ENCODE data around the gene CTNNA2. TPM values are rescaled to one million over a fixed set of nuclear protein-coding genes. Genes with fewer than 3 reads are reported as not detected.

The CTNNA2 gene
- total and polyA plus RNA-seq, 9 of the 15 experiments (the other 6 are each of a cell fraction or from before 2014, with no cell fraction given): 0.03 to 0.40 (median 0.15) TPM

DNA sequence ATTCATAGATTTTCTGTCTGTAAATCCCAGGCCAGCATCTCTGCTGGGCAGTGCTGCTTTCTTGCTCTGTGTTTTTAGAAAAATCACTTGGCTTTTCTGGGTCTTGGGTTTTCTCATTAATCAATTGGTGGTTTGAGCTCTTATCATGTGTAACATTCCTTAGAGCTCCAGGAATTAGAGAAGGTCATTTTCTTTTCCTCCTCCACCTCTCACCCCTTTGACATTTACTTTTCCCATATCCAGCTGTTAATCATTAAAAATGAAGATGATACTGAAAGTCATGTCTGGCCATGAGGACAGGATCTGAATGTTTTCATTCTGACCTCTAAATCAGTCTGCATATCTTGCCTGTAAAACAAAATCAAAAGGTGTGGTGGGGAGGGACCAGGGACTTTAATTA lies 680.7 kb downstream of the CTNNA2 start (continued):
- TF ChIP-seq, protein P1, sequence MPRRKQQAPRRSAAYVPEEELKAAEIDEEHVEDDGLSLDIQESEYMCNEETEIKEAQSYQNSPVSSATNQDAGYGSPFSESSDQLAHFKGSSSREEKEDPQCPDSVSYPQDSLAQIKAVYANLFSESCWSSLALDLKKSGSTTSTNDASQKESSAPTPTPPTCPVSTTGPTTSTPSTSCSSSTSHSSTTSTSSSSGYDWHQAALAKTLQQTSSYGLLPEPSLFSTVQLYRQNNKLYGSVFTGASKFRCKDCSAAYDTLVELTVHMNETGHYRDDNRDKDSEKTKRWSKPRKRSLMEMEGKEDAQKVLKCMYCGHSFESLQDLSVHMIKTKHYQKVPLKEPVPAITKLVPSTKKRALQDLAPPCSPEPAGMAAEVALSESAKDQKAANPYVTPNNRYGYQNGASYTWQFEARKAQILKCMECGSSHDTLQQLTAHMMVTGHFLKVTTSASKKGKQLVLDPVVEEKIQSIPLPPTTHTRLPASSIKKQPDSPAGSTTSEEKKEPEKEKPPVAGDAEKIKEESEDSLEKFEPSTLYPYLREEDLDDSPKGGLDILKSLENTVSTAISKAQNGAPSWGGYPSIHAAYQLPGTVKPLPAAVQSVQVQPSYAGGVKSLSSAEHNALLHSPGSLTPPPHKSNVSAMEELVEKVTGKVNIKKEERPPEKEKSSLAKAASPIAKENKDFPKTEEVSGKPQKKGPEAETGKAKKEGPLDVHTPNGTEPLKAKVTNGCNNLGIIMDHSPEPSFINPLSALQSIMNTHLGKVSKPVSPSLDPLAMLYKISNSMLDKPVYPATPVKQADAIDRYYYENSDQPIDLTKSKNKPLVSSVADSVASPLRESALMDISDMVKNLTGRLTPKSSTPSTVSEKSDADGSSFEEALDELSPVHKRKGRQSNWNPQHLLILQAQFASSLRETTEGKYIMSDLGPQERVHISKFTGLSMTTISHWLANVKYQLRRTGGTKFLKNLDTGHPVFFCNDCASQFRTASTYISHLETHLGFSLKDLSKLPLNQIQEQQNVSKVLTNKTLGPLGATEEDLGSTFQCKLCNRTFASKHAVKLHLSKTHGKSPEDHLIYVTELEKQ (CRISPR knock-in tag; IDR thresholded peaks at IDR 0.05): no peak
- TF ChIP-seq STAG1 (CRISPR knock-in tag; IDR thresholded peaks at IDR 0.05; ENCODE audit: borderline replicate concordance) (no peak), RBM39 (optimal IDR thresholded peaks at IDR 0.05; ENCODE audit: low read depth, low read length) (no peak), NFE2 (IDR thresholded peaks at IDR 0.05; ENCODE audit: low read depth) (no peak)

DNA sequence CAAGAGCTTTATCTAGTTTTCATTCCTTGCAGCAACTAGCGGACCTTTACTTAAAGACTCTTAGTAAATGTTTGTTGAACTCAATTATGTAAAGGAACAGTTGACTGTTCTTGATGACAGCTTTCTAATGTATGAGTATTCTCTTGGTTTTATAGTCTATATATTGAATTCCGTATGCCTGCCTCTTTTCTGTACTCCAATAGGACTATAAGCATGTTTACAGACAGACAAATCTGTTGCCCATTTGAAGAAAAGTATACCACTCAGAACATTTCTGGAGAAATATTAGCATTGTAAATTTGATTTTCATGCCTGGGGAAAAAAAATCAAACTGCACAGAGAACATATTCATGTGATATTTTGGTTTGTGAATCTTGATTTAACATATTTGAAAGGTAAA lies 682.2 kb downstream of the CTNNA2 start:
- Histone ChIP-seq H3K9me1 (ENCODE audit: control insufficient read depth, insufficient read depth, low read length) (no peaks in the 10 kb centered on the region), H3K9ac (ENCODE audit: insufficient read depth in 1 of 2, low read depth in 2 of 2, low read length in 2 of 2) (no peak overlapping the region), H3K27me3 (ENCODE audit: control insufficient read depth in 2 of 2, insufficient read depth in 2 of 2, low read length in 2 of 2) (no peaks in the 10 kb centered on the region), H3K27ac (ENCODE audit: extremely low read depth, low read depth, low read length) (no peak overlapping the region), H3K9me3 (replicated peaks; ENCODE audit: control insufficient read depth, insufficient read depth, low read depth, low read length) (no peaks in the 10 kb centered on the region), H3K4me1 (replicated peaks in 1 of 2; ENCODE audit: control insufficient read depth in 2 of 2, insufficient read depth in 2 of 2, low read length in 2 of 2) (no peaks in the 10 kb centered on the region), H3K79me2 (ENCODE audit: control insufficient read depth, insufficient read depth, low read length) (no peaks in the 10 kb centered on the region), H3K36me3 (ENCODE audit: control insufficient read depth, insufficient read depth, low read length) (no peaks in the 10 kb centered on the region), H3K4me3 (no peak overlapping the region), H4K20me1 (replicated peaks; ENCODE audit: control insufficient read depth, insufficient read depth, low read length) (no peaks in the 10 kb centered on the region), H3K4me2 (ENCODE audit: insufficient read depth, low read length) (no peak overlapping the region), H2AFZ (ENCODE audit: low read depth, low read length) (no peak overlapping the region)
- no peak for ATAC-seq
- POLR2A ChIA-PET: no interaction called here
- intact Hi-C loops (cut with micrococcal nuclease): no loop called here
- 43% methylated on average over 2 of the region's 2 CpGs for WGBS (ENCODE audit: insufficient coverage, low coverage, missing lambda C conversion rate)
- no peak for FAIRE-seq
- CTCF ChIA-PET (ENCODE audit: low intra/inter-chr PET ratio): no interaction called here
- BruUV-seq (replicated peaks): no TSS peak
- no peak for DNase-seq (ENCODE audit: extremely low read depth in 1 of 4, low spot score in 3 of 4)
- in situ Hi-C loops (cut with MboI): no loop called here
- no peak for TF ChIP-seq MIER1 (IDR thresholded peaks at IDR 0.05; ENCODE audit: low read depth)

Data from K562 (cell line).